ENCODE measurements around the gene DESI1.

- TF ChIP-seq POLR2A (IDR thresholded peaks at IDR 0.05; ENCODE audit: low read length) (no peak), GATA1 (IDR thresholded peaks at IDR 0.05; ENCODE audit: low read depth, low read length) (no peak)
These were observed 39.1 kb upstream of the DESI1 start for GRCh38 chr22:41659941-41660340.
